Measurements from ENCODE around the gene PARD3B.
A peak's percentile ranks its signal among the peaks of the same experiment; 100 is the strongest.

GRCh38 chr2:205545971-205546816, 1000.9 kb downstream of the PARD3B start:
- TF ChIP-seq EZH2phosphoT487 (IDR thresholded peaks at IDR 0.05; ENCODE audit: unreplicated experiment), result no peak
- TF ChIP-seq, protein P1, sequence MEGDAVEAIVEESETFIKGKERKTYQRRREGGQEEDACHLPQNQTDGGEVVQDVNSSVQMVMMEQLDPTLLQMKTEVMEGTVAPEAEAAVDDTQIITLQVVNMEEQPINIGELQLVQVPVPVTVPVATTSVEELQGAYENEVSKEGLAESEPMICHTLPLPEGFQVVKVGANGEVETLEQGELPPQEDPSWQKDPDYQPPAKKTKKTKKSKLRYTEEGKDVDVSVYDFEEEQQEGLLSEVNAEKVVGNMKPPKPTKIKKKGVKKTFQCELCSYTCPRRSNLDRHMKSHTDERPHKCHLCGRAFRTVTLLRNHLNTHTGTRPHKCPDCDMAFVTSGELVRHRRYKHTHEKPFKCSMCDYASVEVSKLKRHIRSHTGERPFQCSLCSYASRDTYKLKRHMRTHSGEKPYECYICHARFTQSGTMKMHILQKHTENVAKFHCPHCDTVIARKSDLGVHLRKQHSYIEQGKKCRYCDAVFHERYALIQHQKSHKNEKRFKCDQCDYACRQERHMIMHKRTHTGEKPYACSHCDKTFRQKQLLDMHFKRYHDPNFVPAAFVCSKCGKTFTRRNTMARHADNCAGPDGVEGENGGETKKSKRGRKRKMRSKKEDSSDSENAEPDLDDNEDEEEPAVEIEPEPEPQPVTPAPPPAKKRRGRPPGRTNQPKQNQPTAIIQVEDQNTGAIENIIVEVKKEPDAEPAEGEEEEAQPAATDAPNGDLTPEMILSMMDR (conservative IDR thresholded peaks at IDR 0.05; ENCODE audit: low read depth in 2 of 2), result no peak
- TF ChIP-seq ZNF114 (CRISPR knock-in tag; IDR thresholded peaks at IDR 0.05), result no peak
- TF ChIP-seq POLR2AphosphoS5 (IDR thresholded peaks at IDR 0.05; ENCODE audit: low read depth), result no peak
- TF ChIP-seq EZH2 (IDR thresholded peaks at IDR 0.05; ENCODE audit: low read depth, unreplicated experiment), result no peak
- TF ChIP-seq STAT1 (IDR thresholded peaks at IDR 0.05; ENCODE audit: unreplicated experiment), result no peak
- TF ChIP-seq, protein P2, sequence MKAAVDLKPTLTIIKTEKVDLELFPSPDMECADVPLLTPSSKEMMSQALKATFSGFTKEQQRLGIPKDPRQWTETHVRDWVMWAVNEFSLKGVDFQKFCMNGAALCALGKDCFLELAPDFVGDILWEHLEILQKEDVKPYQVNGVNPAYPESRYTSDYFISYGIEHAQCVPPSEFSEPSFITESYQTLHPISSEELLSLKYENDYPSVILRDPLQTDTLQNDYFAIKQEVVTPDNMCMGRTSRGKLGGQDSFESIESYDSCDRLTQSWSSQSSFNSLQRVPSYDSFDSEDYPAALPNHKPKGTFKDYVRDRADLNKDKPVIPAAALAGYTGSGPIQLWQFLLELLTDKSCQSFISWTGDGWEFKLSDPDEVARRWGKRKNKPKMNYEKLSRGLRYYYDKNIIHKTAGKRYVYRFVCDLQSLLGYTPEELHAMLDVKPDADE (IDR thresholded peaks at IDR 0.05), result no peak
- 0 out of 2 replicates have a peak, but pooled peaks have one; percentile 5 for TF ChIP-seq CREB1 (CRISPR knock-in tag; IDR thresholded peaks at IDR 0.05; ENCODE audit: low read depth)
